ENCODE results near the gene ADORA1.

Gene ADORA1

DNA sequence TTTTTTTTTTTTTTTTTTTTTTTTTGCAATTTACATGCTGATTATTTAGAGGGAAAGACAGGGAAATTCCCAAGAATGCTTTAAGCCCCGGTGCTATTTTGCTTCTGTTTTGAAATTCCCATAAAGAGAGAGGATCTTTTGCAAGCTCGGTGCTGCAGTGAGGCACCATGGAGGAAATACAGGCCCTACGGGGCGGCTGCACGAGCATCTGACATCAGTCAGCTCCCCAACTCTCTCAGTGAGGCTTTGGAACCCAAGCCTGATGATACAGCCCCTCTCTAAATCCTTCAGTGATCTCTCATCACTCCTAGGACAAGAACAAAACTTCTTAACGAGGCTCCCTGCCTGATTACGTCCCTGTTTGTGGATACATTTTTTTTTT, 59.8 kb downstream of the ADORA1 start:
- peaks cover 18% of the 10 kb centered on the region for H3K27me3 Mint-ChIP-seq
- no peaks in the 10 kb centered on the region for H3K36me3 Mint-ChIP-seq
- CTCF ChIA-PET: interaction anchor here (1.2 kb wide), 1 partner anchor 12 kb away, joined by 4 read pairs; no protein-coding TSS in a partner anchor

DNA sequence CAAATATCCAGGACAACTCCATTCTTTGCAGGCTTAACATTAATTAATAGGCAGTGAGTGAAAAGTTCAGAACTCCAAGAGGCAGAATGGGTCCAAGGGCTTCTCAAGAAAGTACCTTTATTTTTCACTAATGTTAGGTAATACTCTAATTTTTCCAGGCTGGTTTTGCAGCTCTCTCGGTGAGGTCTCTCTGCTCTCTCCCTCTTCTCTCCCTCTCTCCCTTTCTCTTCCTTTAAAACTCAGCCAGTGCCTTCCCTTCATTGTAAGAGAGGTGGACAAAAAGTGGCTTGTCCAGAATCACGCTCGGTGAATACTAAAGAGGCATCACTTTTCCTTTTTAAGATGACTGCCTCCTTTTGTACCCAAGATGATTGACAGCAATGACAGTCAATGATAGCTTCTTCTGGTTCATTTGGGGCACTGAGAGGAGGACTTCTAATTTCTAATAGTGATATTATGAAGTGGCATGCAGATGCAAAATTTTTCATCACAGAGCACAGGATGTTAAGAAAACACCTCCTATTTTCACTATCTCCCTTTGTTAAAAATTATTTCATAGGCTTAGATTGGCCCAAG, 60.3 kb downstream of the ADORA1 start:
- CTCF ChIA-PET: interaction anchor here (1.0 to 1.2 kb wide), 2 partner anchors 13 to 27 kb away, joined by 3 to 4 read pairs; no protein-coding TSS in a partner anchor
- Mint-ChIP-seq H3K4me3 (no peak overlapping the region), H3K27ac (no peak overlapping the region), H3K4me1 (no peaks in the 10 kb centered on the region), H3K27me3 (peaks cover 18% of the 10 kb centered on the region), H3K9me3 (no peaks in the 10 kb centered on the region), H3K36me3 (no peaks in the 10 kb centered on the region)
- no peak for DNase-seq

More for the DNA sequence above, 59.8 kb downstream of the ADORA1 start:
- no peak for DNase-seq
- H3K27ac Mint-ChIP-seq: no peak overlapping the region
- H3K4me1 Mint-ChIP-seq: no peaks in the 10 kb centered on the region
- no peaks in the 10 kb centered on the region for H3K9me3 Mint-ChIP-seq
- no peak overlapping the region for H3K4me3 Mint-ChIP-seq

DNA sequence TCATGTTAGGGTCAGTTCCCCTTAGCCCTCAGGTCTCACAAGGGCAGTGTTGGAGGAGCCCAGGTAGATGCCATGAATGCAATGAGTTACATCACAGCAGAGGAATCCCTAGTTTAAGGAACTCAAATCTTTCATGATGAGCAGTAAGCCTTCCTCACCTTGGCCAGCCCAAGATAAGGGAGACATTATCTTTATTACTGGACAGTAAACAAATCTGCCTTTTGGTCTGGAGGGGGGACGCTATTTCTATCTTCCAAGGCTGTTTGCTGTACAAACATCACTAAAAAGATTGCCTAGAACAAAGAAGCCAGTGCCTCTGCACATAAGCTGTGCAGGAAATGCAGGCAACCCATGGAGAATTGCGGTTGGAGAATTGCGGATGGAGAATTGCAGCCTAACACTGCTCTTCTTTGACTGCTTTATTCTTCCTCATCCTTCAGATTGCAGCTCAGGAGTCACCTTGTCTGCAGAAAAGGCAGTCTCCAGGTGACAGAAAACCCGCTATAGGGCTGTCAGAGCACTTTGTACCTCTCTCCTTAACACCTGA, 61.2 kb downstream of the ADORA1 start:
- Mint-ChIP-seq H3K27ac (no peak overlapping the region), H3K4me1 (no peaks in the 10 kb centered on the region), H3K27me3 (peaks cover 18% of the 10 kb centered on the region), H3K4me3 (no peak overlapping the region), H3K9me3 (no peaks in the 10 kb centered on the region), H3K36me3 (no peaks in the 10 kb centered on the region)
- no peak for DNase-seq
- CTCF ChIA-PET: interaction anchor here (1.0 kb wide), 1 partner anchor 26 kb away, joined by 3 read pairs; no protein-coding TSS in a partner anchor

DNA sequence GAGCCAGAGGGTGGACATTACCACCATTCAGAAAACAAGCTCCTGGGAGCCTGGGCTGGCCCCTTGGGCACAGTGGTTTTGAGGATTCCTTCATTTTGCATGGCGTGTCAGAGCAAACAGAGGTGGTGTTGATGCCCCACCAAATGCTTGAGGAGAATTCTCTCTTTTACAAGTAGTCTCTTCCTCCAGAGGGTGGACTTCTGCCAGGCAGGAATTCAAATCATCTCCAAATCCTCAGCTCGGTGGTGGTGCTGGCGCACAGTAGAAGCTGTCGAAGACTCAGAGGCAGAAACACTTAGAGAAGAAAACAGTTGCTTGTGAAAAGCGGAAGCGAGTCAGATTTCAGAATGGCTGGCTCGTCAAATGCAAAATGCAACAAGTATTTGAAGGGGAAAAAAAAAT, 62.4 kb downstream of the ADORA1 start:
- Mint-ChIP-seq H3K4me1 (no peaks in the 10 kb centered on the region), H3K36me3 (no peaks in the 10 kb centered on the region), H3K9me3 (no peaks in the 10 kb centered on the region), H3K27me3 (peaks cover 14% of the 10 kb centered on the region), H3K27ac (no peak overlapping the region), H3K4me3 (no peak overlapping the region)
- CTCF ChIA-PET: no interaction called here
- DNase-seq: no peak

DNA sequence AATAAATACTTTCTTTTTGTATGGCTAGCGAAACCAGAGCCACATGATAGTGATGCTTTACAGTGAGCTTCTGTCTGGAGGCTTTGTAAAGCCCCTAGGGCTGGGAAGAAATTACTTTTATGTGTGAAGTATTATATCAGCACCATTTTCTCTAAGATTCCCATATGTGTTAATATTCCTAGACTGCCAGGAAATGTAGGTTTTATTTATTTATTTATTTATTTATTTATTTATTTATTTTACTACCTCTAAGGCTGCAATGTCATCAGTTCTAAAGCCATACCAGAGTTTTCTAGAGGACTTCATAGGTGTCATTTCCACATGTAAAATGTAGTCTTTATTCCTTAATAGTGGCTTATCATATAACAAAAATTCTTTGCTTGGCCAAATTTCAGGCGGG, 63.4 kb downstream of the ADORA1 start:
- DNase-seq: no peak
- H3K4me3 Mint-ChIP-seq: no peak overlapping the region
- no peak overlapping the region for H3K27ac Mint-ChIP-seq
- CTCF ChIA-PET: no interaction called here
- no peaks in the 10 kb centered on the region for H3K9me3 Mint-ChIP-seq
- no peaks in the 10 kb centered on the region for H3K4me1 Mint-ChIP-seq
- no peaks in the 10 kb centered on the region for H3K36me3 Mint-ChIP-seq
- H3K27me3 Mint-ChIP-seq: peaks cover 14% of the 10 kb centered on the region

DNA sequence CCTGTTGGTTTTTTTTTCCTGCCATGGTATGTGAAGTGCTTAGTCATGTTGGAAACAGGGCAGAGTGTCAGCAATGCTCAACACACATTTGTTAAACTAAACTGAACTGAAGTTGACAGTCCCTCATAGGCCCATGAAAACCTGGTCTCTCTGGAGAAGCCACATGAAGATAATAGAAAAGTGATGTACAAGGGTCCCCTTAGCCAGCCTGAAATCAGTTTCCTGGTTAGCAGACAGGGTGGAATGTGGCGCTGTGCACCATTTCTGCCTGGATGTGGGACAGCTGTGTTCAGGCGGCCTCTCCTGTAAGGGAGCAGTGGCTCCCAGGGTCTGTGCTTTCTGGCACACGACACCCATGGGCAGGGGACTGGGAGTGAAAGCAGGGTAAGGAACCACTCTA, 68.8 kb downstream of the ADORA1 start:
- H3K4me1 Mint-ChIP-seq: no peaks in the 10 kb centered on the region
- no peaks in the 10 kb centered on the region for H3K36me3 Mint-ChIP-seq
- H3K4me3 Mint-ChIP-seq: no peak overlapping the region
- CTCF ChIA-PET: interaction anchor here (1.4 to 1.7 kb wide), 2 partner anchors 20 to 21 kb away, joined by 3 to 4 read pairs; no protein-coding TSS in a partner anchor
- peaks cover 17% of the 10 kb centered on the region for H3K27me3 Mint-ChIP-seq
- DNase-seq: no peak
- no peak overlapping the region for H3K27ac Mint-ChIP-seq
- H3K9me3 Mint-ChIP-seq: no peaks in the 10 kb centered on the region

DNA sequence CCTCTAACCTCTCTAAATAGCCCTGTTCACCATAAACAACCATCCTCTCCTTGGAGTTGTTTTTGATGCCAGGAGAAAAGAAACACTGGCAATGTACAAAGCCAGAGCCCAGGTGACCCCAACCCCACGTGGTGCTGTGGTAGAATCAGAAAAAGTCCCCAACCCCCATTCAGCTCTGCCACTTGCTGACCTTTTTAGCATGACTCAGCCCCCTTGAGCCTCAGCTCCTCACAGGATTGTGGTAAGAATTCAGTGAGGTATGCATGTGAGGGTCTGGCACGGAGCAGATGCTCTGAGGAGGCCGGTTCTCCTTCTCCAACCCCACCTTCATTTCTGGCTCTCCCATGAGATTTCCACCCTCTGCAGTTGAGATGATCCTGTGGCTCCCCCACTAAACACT, 70.1 kb downstream of the ADORA1 start:
- Mint-ChIP-seq H3K4me1 (no peaks in the 10 kb centered on the region), H3K9me3 (no peaks in the 10 kb centered on the region), H3K4me3 (no peak overlapping the region), H3K27me3 (peaks cover 21% of the 10 kb centered on the region), H3K36me3 (no peaks in the 10 kb centered on the region), H3K27ac (no peak overlapping the region)
- DNase-seq: no peak
- CTCF ChIA-PET: interaction anchor here (0.9 kb wide), 1 partner anchor 19 kb away, joined by 5 read pairs; no protein-coding TSS in a partner anchor

DNA sequence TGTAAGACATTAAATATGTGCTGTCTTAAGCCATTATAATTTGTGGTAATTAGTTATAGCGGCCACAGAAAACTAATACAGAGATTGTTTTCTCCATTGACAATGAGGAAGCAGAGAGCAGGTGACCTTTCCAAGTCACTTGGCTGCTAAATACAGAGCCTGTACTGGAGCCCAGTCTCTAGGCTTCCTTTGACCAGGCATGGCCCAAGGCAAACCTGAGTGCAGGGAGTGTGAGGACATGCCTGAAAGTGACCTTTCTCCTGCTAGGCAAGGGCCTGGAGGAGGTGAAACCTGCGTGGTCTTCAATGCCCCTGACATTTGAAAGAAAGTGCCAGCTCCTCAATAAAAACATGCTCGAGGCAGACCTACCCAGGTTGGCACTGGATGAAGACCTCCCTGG, 71.5 kb downstream of the ADORA1 start:
- CTCF ChIA-PET: interaction anchor here (0.5 to 0.7 kb wide), 3 partner anchors 27 to 828 kb away, joined by 3 to 4 read pairs (median 3); no protein-coding TSS in a partner anchor
- DNase-seq: no peak

DNA sequence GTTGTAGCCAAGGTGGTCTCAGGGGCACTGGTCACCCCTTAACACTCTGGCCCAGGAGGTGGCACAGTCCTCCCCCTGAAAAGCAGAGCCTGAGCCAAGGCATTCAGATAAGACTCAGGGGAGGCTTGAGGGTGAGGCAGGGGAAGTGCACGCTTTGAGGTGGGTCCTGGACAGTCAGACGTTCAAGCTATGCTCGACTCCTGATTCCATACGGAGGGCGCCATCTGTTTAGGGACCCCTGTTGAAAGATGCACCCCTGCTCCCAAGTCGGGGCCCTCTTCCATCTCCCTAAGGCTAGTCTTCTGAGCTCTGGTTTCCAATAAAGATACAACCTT, 71.9 kb downstream of the ADORA1 start:
- H3K4me1 Mint-ChIP-seq: no peaks in the 10 kb centered on the region
- no peaks in the 10 kb centered on the region for H3K9me3 Mint-ChIP-seq
- H3K36me3 Mint-ChIP-seq: no peaks in the 10 kb centered on the region
- no peak overlapping the region for H3K4me3 Mint-ChIP-seq
- peaks cover 25% of the 10 kb centered on the region for H3K27me3 Mint-ChIP-seq
- DNase-seq: no peak
- CTCF ChIA-PET: interaction anchor here (0.5 to 1.1 kb wide), 2 partner anchors 17 to 179 kb away, joined by 4 to 5 read pairs; no protein-coding TSS in a partner anchor
- no peak overlapping the region for H3K27ac Mint-ChIP-seq

More for the DNA sequence above, 71.5 kb downstream of the ADORA1 start:
- H3K27ac Mint-ChIP-seq: no peak overlapping the region
- H3K4me1 Mint-ChIP-seq: no peaks in the 10 kb centered on the region
- H3K27me3 Mint-ChIP-seq: peaks cover 25% of the 10 kb centered on the region
- no peak overlapping the region for H3K4me3 Mint-ChIP-seq
- H3K9me3 Mint-ChIP-seq: no peaks in the 10 kb centered on the region
- no peaks in the 10 kb centered on the region for H3K36me3 Mint-ChIP-seq

DNA sequence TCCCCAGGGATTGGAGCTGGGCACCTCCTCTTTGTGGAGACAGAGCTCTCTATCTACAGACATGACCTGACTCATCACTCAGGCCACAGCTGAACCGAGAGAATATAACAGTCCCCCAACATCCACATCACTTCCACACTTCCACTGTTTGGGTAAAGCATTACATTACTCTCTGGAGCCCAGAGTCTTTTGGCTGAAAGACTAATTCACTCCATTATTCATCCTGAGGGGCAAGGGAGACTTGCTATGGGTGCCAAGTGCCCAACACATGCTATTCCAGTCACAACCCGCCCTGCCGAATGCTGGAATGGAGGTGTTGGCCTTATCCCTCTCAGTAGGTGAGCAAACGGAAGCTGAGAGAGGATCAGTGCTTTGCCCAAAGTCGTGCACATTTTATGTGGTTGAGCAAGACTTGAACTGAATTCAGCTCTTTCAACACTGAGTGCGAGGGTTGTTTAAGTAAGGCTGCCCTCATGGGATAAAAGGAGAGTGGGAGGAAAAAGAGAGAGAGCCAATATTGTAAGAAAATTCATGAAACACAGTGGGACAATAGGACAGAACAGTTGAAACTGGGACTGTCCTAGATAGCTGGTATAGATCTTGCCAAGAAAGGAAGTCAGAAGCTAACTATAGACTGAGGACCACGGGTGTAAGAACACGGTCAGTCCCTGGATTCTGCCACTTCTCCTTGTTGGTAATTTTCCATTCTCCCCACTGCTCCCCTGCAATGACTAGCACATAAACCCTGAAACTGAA, 72.5 kb downstream of the ADORA1 start:
- no peaks in the 10 kb centered on the region for H3K4me1 Mint-ChIP-seq
- H3K4me3 Mint-ChIP-seq: no peak overlapping the region
- no peak overlapping the region for H3K27ac Mint-ChIP-seq
- no peak for DNase-seq
- H3K9me3 Mint-ChIP-seq: no peaks in the 10 kb centered on the region
- H3K36me3 Mint-ChIP-seq: no peaks in the 10 kb centered on the region
- peaks cover 25% of the 10 kb centered on the region for H3K27me3 Mint-ChIP-seq
- CTCF ChIA-PET: interaction anchor here (0.8 to 1.1 kb wide), 2 partner anchors 14 to 16 kb away, joined by 3 to 5 read pairs; no protein-coding TSS in a partner anchor

DNA sequence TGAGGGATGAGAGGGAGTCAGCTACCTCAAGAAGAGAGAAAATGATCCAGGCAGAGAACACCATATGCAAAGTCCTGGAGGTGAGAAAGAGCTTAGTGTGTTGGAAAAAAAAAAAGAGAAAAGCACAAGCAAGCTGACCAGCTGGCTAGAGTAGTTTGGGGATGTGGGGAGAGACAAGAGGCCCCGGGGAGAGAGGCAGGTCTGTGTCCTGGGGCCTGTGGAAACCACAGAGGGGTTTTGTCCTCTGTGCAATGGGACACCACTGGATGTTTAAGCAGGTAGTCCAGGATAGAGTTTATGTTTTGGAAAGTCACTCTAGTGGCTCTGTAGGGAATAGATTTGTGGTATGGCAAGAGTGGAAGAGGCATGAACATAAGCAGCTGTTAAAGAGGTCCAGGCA, 73.4 kb downstream of the ADORA1 start:
- H3K27me3 Mint-ChIP-seq: peaks cover 25% of the 10 kb centered on the region
- H3K4me1 Mint-ChIP-seq: no peaks in the 10 kb centered on the region
- no peak overlapping the region for H3K27ac Mint-ChIP-seq

DNA sequence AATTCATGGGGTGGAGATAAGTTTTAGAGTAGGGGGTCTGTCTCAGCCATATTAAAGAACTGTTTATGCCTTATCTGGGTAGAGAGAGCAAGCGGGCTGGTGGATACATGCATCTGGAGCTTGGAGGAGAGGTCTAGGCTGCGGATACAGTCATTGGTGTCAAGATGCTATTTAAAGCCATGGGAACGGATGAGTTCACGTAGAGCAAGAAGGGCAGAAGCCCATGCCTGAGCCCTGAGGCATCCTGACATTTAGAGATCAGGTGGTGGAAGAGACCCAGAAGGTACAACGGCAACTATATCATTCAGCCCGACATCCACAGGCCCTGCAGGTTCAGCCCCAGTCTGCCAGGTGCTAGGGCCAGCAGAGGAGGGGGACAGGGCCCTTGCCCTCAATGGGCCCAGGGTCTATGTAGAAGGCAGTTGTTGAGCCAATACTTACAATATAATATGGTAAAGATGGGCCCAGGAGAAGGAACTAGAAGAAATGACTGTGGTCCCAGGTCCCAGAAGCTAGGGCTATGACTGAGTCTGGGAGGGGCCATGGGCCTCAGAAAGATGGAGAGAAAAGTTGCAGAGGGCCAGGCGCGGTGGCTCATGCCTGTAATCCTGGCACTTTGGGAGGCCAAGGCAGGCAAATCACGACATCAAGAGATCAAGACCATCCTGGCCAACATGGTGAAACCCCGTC, 74.1 kb downstream of the ADORA1 start:
- Mint-ChIP-seq H3K4me3 (no peak overlapping the region), H3K4me1 (no peaks in the 10 kb centered on the region), H3K9me3 (no peaks in the 10 kb centered on the region), H3K36me3 (no peaks in the 10 kb centered on the region), H3K27ac (no peak overlapping the region), H3K27me3 (peaks cover 24% of the 10 kb centered on the region)
- CTCF ChIA-PET: no interaction called here
- no peak for DNase-seq

More for the DNA sequence above, 73.4 kb downstream of the ADORA1 start:
- DNase-seq: no peak
- CTCF ChIA-PET: no interaction called here
- no peak overlapping the region for H3K4me3 Mint-ChIP-seq
- no peaks in the 10 kb centered on the region for H3K36me3 Mint-ChIP-seq
- H3K9me3 Mint-ChIP-seq: no peaks in the 10 kb centered on the region

DNA sequence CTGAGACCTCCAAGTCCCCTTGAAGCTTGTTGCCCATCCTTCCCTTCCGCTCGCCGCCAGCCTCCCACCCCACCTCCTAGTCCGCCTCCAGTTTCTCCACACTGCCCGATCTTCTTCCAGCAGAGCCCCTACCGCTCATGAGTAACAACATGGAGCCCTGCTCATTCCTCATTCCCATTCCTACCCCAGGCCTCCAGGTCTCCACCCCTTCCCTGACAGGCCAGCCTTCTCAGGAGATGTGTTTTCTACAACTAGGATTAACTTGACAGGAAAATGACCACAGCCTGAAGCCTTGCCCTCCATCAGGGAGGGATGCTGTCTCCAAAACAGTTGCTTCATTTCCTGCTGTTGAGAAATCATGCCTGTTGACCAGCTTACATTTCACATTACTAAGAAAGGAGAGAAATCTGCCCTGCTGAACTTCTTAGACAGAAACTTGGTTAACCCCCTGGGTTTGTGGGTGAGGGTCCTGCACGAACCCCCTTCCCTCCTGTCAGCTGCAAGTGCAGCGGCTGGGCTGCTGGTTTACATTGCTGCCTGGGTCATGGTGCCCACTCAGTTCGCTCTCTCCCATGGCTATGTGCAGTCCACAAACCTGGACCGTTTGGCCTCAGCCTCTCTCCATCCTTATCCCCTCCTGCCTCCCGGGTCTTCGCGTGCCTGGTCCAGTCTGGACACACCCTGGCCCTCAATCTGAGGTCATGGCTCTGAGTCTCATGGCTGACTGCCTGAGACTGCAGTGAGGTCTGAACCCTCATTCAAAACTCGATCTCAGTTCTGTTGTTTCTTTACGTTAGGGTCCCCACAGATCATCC, 75.1 kb downstream of the ADORA1 start:
- no peaks in the 10 kb centered on the region for H3K4me1 Mint-ChIP-seq
- CTCF ChIA-PET: interaction anchor here (1.5 to 1.9 kb wide), 3 partner anchors 12 to 162 kb away, joined by 3 to 6 read pairs (median 5); no protein-coding TSS in a partner anchor
- H3K27ac Mint-ChIP-seq: no peak overlapping the region
- DNase-seq: no peak
- H3K36me3 Mint-ChIP-seq: no peaks in the 10 kb centered on the region
- H3K4me3 Mint-ChIP-seq: no peak overlapping the region
- H3K9me3 Mint-ChIP-seq: no peaks in the 10 kb centered on the region
- peaks cover 24% of the 10 kb centered on the region for H3K27me3 Mint-ChIP-seq
